C4-2B (cell line): ENCODE data around the gene CACNB2.

Experiments
- ZFX ChIP-seq: fragments of 450-650 bp; IDR thresholded peaks from 2 replicates; pipeline ENCODE4 v1.6.1; 2017
- TF ChIP-seq, protein P1 (sequence below): fragments of 450-650 bp; conservative IDR thresholded peaks from 2 replicates; pipeline ENCODE4 v1.5.1; 2017; ENCODE audit warnings: mild to moderate bottlenecking

DNA sequence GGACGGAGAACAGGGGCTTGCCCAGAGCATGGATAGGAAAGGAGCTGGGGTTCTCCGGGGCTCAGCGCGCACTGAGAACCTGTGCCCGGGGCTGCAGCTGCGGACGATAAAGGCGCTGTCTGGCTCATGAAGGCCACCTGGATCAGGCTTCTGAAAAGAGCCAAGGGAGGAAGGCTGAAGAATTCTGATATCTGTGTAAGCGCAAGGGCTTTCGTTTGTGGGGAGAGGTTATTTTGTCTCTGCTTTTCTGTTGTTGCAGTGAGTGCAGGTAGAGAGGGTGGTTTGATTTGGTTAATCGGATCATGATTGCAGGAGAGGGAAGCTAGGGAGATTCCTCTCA is 260.7 kb downstream of the CACNB2 start:
- TF ChIP-seq, protein P1, sequence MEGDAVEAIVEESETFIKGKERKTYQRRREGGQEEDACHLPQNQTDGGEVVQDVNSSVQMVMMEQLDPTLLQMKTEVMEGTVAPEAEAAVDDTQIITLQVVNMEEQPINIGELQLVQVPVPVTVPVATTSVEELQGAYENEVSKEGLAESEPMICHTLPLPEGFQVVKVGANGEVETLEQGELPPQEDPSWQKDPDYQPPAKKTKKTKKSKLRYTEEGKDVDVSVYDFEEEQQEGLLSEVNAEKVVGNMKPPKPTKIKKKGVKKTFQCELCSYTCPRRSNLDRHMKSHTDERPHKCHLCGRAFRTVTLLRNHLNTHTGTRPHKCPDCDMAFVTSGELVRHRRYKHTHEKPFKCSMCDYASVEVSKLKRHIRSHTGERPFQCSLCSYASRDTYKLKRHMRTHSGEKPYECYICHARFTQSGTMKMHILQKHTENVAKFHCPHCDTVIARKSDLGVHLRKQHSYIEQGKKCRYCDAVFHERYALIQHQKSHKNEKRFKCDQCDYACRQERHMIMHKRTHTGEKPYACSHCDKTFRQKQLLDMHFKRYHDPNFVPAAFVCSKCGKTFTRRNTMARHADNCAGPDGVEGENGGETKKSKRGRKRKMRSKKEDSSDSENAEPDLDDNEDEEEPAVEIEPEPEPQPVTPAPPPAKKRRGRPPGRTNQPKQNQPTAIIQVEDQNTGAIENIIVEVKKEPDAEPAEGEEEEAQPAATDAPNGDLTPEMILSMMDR: no peak
- TF ChIP-seq ZFX: no peak
